B cell (primary cell): ENCODE measurements around the gene ASPSCR1.

Experiments
- EZH2 ChIP-seq: IDR thresholded peaks from 2 replicates; pipeline ENCODE4 v1.6.1; 2012; ENCODE audit warnings: borderline replicate concordance, low read depth, mild to moderate bottlenecking, moderate library complexity, low read length; ENCODE audit not compliant: insufficient read depth, poor library complexity, severe bottlenecking
- TF ChIP-seq, protein P1 (sequence below): fragments of 200-600 bp; IDR thresholded peaks from one replicate; pipeline ENCODE4 v1.8.0; 2022; ENCODE audit warnings: antibody characterized with exemption, mild to moderate bottlenecking

DNA sequence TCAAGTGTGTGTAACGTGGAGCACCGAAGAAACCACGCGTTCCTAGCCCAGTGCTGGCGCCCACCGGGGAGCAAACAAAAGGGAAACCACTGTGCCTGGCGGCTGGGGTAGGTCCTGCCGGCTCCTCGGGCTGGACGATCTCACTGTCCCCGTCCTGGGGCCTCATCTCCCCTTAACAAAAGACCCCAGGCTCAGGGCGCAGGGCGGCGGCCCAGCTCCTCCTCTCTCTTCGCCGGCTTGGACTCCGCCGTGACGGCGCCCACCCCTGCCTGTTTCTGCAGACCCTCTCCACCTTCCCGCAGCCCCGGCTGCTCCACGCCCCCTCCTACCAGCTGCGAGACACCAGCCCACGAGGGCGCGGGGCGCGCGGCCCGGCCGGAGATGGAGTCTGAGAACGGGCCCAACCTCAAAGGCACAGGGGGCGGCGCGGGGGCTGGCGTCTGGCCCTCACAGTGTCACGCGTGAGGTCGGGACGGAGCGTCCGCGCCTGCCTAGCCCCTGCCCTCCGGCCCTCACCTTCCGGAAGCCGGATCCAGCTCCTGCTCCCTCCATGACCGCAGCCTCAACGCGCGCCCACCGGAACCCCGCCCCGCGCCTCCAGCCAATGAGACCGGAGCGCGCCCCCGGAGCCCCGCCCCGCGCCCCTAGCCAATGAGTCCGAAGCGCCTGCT, 45.0 kb downstream of the ASPSCR1 start, which contains the start of gene CENPX:
- TF ChIP-seq, protein P1, sequence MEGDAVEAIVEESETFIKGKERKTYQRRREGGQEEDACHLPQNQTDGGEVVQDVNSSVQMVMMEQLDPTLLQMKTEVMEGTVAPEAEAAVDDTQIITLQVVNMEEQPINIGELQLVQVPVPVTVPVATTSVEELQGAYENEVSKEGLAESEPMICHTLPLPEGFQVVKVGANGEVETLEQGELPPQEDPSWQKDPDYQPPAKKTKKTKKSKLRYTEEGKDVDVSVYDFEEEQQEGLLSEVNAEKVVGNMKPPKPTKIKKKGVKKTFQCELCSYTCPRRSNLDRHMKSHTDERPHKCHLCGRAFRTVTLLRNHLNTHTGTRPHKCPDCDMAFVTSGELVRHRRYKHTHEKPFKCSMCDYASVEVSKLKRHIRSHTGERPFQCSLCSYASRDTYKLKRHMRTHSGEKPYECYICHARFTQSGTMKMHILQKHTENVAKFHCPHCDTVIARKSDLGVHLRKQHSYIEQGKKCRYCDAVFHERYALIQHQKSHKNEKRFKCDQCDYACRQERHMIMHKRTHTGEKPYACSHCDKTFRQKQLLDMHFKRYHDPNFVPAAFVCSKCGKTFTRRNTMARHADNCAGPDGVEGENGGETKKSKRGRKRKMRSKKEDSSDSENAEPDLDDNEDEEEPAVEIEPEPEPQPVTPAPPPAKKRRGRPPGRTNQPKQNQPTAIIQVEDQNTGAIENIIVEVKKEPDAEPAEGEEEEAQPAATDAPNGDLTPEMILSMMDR, result no peak
- TF ChIP-seq EZH2, result no peak
